Uterus (tissue), 2 donors: ENCODE results near the gene MRPL54.

Experiments
- POLR2A ChIP-seq, 2 donors: fragments of 450-650 bp; IDR thresholded peaks; one replicate each; pipeline ENCODE4 v1.6.1; 2016; ENCODE audit warnings: antibody characterized with exemption in 2 of 2, mild to moderate bottlenecking in 1 of 2, moderate library complexity in 1 of 2
- TF ChIP-seq, protein P1 (sequence below), 4 experiments: fragments of 200-600 bp in 2 of 4; fragments of 450-650 bp in 2 of 4; sonication (generic) in 2 of 4; IDR thresholded peaks; one replicate each; pipeline ENCODE4 v1.5.1; 2016 to 2019; ENCODE audit warnings: antibody characterized with exemption in 4 of 4, mild to moderate bottlenecking in 2 of 4, moderate library complexity in 1 of 4

DNA sequence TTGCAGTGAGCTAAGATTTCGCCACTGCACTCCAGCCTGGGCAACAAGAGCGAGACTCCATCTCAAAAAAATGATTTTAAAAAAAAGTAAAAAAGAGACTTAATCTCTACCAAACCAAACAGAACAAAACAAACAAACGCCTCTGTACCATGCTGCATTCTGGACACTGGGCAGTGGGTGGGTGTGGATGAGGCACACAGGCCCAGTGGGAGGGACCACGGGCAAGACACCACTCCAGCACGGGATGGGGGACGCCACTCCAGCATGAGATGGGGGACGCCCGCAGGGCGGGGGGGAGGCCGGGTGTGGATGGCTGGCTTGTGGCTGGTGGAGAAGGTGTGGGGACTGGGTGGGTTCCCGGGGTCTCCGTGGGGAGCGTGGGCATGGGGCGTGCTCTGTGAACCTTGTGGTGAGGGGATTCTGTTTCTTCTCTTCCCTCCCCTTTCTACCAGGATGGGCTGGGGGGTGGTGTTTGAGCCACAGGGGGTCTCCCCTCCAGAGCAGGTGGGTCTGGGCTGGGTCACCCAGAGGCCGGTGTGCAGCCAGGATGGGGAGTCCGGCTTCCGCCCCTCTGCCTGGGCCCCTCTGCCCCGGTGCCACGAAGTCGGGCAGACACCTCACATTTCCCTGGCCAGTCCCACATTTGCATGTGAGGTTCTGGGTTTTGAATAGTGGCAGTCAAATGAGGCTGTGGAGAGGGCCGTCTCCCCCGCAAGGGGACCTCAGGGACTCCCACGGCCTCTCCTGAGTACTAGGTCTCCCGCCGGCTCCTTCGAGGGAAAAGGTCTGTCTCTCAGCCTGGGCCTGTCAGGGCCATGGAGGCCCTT lies 47.6 kb downstream of the MRPL54 start:
- TF ChIP-seq, protein P1, sequence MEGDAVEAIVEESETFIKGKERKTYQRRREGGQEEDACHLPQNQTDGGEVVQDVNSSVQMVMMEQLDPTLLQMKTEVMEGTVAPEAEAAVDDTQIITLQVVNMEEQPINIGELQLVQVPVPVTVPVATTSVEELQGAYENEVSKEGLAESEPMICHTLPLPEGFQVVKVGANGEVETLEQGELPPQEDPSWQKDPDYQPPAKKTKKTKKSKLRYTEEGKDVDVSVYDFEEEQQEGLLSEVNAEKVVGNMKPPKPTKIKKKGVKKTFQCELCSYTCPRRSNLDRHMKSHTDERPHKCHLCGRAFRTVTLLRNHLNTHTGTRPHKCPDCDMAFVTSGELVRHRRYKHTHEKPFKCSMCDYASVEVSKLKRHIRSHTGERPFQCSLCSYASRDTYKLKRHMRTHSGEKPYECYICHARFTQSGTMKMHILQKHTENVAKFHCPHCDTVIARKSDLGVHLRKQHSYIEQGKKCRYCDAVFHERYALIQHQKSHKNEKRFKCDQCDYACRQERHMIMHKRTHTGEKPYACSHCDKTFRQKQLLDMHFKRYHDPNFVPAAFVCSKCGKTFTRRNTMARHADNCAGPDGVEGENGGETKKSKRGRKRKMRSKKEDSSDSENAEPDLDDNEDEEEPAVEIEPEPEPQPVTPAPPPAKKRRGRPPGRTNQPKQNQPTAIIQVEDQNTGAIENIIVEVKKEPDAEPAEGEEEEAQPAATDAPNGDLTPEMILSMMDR (IDR thresholded peaks at IDR 0.05), result no peak
- TF ChIP-seq POLR2A (IDR thresholded peaks at IDR 0.05), result no peak
